Cerebellar cortex (tissue), 1 donor: ENCODE data around the gene ITGB3BP.
"Not testable (repeated sequence)": the region's sequence is repeated elsewhere in the genome, so short reads cannot be mapped to it uniquely, and the experiment has no call there.

Experiments
- DNase-seq: peaks from one replicate; pipeline ENCODE4 v3.0.0-alpha.2; 2015; ENCODE audit warnings: low spot score

ITGB3BP gene

DNA sequence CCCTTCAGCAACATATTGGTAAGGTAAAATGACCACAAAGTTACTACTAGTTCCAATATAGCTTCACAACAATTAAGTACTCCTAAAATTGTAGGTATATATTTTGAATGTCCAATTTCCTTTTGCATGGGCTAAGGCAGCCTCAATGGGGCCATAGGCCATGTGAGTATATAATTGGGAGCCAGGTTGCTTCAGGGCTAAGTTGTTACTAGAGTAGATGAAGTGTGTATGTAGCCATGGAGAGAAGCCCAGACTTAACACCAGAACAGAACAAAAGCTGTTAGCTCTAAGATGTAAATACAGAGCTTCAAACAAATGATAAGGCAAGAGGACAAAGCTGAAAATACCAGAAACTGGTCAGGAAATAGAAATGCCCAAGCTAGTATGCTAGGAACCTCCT, 16.2 kb downstream of the ITGB3BP start:
- DNase-seq: no peak

DNA sequence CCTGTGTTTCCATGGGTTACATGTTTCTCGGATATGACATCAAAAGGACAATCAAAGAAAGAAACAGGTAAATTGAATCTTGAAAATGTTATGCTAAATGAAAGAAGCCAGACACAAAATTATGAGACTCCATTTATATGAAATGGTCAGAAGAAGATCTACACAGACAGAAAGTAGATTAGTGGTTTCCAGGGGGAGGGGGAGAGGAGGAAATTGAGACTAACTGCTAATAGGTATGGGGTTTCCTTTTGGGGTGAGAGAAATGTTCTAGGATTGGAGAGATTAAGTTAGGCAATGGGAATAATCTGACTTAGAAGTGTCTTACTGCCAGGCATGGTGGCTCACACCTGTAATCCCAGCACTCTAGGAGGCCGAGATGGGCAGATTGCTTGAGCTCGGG, 21.8 kb downstream of the ITGB3BP start:
- DNase-seq: no peak

DNA sequence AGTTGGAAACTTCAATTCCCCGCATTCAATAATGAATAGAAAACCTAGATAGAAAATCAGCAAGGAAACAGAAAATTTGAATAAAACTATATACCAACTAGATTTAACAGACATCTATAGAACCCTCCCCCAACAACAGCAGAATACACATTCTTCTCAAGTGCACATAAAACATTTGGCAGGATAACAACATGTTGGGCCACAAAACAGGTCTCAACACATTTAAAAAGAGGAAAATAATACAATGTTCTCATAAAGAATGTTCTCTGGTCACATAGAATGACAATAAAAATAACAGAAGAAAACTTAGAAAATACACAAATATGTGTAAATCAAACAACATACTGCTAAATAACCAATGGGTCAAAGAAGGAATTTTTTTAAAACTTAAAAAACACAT, 24.9 kb downstream of the ITGB3BP start:
- DNase-seq: no peak

DNA sequence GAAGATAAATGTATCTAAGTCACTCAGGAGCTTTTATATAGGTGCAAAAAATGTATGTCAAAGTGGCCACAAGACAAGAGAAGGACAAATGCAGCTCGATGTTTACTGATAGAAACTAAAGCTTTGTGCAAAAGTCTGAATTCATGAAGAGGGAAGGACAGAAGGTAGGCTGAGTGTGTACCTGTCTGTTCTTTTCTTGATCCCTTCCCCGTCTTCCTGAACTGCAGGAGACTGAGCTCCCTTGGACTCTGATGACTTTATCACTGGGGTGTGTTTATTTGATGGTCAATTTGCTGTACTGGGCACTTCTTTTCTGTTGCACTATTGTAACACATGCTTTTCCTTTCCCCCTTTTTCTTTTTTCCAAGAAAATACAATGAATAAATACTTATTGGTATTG, 25.4 kb downstream of the ITGB3BP start:
- DNase-seq: no peak

DNA sequence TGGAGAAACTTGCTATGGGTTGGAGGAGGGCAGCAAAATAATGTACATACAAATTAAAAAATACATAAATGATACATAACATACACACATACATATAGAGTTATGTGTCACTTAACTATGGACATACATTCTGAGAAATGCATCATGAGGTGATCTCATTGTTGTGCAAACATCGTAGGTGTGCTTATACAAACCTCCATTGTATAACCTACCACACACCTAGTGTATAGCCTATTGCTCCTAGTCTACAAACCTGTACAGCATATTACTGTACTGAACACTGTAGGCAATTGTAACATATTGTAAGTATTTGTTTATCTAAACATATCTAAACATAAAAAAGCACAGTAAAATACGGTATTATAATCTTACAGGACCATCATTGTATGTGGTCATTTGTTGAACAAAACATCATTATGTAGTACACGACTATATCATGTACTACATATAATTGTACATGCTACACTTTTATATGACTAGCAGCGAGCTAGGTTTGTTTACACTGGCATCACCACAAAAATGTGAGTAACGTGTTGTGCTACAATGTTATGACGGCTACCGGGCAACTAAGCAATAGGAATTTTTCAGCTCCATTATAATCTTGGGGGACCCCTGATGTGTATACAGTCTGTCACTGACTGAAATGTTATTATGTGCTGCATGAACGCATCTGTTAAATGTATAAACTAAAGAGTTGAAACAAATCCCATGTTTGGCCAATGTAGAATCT, 35.5 kb downstream of the ITGB3BP start:
- no peak for DNase-seq

DNA sequence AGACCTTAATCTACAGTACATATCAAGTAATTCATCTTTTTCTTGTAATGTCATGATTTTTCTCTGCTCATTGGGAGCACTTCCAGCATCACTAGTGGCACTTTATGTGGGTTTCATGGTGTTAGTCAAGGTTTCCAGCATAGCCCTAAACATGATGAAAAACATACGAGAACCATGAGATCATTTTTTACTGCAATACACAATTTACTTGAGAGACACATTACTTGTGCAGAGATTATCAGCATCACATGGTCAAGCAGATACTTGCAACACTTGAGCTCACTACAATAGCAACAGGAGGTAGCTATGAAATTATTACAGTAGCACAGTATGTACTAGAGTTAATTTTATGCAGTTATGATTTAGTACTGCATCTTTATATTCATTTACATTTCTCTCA, 36.4 kb downstream of the ITGB3BP start:
- DNase-seq: no peak

GRCh38 chr1:63480057-63480456, 43.0 kb downstream of the ITGB3BP start:
- no peak for DNase-seq

DNA sequence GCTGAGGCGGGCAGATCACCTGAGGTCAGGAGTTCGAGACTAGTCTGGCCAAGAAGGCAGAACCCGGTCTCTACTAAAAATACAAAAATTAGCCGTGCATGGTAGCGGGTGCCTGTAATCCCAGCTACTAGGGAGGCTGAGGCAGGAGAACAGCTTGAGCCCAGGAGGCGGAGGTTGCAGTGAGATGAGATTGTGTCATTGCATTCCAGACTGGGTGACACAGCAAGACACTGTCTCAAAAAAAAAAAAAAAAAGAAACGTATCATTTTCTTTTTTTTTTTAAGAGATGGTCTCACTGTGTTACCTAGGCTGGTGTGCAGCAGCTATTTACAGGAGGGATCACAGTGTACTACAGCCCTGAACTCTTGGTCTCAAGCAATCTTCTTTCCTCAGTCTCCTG, 47.3 kb downstream of the ITGB3BP start:
- no peak for DNase-seq

DNA sequence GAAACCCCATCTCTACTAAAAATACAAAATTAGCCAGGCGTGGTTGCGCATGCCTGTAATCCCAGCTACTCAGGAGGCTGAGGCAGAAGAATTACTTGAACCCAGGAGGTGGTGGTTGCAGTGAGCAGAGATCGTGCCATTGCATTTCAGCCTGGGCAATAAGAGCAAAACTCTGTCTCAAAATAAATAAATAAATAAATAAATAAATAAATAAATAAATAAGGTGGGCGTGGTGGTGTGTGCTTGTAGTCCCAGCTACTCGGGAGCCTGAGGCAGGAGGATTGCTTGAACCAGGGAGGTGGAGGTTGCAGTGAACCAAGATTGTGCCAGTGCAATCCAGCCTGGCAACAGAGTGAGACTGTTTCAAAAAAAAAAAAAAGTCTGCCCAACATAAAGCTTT, 54.3 kb downstream of the ITGB3BP start:
- not testable (repeated sequence) for DNase-seq

GRCh38 chr1:63466759-63467158, 56.3 kb downstream of the ITGB3BP start:
- DNase-seq: no peak

DNA sequence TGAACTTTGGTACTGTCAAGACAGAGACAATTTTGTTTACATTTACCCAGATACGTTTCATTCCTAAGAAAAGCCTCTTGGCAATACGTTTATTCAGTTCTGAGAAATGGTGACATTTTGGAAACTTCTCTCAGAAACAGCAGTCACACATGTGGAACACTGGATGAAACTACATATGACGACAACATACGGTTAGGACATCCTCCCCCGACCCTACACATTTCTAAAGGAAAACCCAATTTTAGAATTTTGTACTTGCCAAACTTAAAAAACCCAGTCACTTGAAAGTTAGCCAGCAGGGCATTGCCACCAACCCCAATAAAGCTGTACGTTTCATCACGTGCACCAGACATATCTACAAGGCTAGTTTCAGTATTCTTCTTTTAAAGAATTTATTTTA, 56.8 kb downstream of the ITGB3BP start:
- DNase-seq: no peak

DNA sequence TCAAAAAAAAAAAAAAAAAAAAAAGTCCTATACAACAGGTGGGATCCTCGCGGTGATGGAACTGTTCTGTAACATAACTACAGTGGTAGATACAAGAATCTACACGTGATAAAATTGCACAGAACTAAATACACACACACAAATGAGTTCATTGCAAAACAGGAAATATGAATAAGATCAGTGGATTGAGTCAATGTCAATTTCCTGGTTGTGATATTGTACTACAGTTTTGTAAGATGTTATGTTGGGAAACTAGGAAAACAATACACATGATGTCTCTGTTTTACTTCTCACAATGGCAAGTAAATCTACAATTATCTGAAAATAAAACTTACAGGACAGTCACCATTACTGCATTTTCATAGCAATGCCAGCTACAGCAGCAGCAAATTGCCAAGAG, 59.8 kb downstream of the ITGB3BP start:
- DNase-seq: no peak

DNA sequence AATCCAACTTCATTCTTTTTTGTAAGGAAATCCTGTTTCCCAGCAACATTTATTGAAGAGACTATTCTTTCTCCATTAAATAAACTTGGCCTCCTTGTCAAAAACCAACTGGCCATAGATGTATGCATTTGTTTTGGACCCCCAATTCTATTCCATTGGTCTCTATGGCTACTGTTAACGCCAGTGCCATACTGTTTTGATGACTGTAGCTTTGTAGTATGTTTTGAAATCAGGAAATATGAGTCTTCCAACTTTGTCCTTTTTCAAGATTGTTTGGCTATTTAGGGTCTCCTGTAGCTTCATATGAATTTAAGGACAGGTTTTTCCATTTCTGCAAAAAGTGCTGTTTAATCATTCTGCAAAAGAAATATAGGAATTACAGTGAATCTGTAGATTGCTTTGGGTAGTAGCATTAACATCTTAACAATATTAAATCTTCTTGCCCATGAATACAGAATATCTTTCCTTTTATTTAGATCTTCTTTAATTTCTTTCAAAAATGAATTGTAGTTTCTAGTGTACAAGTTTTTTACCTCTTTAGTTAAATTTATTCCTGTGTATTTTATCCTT, 61.3 kb downstream of the ITGB3BP start:
- no peak for DNase-seq

- no peak for DNase-seq
Observed at GRCh38 chr1:63458750-63459149, 64.3 kb downstream of the ITGB3BP start.

DNA sequence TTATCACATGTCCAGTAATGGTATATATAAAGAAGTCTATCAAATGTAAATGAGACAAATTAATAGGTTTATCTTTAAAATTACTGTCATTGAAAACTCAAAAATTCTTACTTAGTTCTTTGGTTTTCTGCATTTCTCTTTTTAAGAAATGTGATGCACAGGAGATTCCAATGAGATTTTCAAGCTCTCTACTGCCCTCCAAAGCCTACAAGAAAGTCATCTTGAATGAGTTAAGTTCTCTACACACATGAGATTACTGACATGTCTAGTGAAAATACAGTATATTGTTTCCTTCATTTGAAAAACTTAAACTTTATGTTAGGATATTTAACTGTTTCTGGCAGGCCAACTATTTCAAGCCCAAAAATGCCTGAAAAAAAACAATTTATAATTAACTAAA, 68.8 kb downstream of the ITGB3BP start:
- peak; percentile 12 for DNase-seq

- DNase-seq: no peak
Observed at GRCh38 chr1:63453232-63453631, 69.8 kb downstream of the ITGB3BP start.

DNA sequence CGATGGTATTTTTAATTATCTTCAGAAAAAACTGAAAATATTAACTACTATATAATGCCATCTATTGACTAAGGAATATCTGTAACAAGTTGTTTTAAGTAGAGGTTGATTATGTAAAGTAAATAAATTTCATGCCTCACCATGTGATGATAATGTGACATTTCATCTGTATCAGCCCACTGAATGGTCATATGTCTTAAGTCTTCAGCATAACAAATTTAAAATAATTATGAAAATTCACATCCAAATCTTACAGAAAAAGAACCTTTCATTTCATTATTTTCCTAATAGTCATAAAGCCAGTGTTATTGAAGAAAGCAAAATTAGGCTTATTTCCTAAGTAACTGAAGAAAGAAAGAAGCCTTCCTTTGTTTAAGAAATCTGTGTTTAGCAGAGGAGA, 72.6 kb downstream of the ITGB3BP start:
- DNase-seq: no peak

GRCh38 chr1:63448731-63449246, 74.2 kb downstream of the ITGB3BP start:
- no peak for DNase-seq

DNA sequence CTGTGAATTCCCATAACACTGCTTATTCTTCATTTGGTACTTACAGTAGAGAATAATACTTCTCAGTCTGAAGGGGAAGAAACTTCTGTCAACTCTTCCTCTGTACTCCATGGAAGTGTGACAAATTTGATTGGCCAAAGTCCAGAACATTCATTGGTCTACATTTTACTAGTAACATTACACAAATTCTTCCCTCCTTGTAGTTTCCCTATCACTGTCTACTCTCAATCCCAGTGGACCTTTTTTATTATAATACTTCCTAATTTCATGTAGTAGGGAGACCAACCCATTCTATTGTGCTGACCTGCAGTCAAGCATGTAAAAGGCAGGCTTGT, 80.9 kb downstream of the ITGB3BP start:
- DNase-seq: no peak

DNA sequence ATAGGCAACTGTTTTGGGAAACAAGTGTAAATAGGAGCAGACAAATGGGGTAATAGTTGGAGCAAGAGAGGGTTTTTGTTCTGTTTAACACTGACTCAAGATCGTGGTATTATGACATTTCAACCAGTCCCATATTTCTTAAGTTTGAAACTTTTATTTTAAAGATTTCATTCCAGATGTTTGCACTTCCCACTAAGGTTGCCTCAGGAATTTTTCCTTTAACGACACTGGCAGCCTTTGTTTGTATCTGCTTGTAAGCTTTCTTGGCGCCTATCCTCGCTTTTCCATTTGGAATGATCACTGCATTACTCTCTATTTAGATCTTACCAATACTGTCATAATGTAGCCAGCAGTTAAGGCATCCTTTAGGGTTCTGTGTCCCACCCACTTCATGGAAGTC, 87.9 kb downstream of the ITGB3BP start:
- DNase-seq: no peak

DNA sequence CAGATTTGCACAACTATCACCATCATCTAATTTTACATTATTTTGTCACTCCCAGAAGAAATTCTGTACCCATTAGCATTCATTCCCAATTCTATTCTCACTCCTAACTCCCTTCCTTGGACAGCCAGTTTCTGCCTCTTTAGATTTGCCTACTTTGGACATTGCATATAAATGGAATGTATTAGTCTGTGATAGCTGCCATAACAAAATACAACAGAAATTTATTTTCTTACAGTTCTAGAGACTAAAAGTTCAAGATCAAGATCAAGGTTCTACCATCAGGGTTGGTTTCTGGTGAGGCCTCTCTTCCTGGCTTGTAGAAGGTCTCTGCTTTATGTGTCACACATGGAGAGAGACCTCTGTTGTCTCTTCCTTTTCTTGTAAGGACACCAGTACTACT, 93.7 kb downstream of the ITGB3BP start:
- DNase-seq: no peak

DNA sequence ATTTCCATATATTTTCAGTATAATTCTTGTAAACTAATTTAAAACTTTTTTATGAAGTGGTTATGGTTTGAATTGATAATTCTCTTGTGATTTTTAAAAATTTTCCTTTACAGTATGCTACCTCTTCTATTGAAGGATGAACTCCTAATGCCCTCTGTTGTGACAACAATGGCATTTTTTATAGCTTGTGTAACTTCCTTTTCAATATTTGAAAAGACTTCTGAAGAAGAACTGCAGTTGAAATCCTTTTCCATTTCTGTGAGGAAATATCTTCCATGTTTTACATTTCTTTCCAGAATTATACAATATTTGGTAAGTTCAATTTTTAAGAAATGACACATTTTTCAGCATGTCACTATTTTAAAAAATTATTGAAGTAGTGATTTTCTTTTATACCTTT, 94.2 kb downstream of the ITGB3BP start:
- DNase-seq: no peak

GRCh38 chr1:63423649-63424048, 99.4 kb downstream of the ITGB3BP start:
- DNase-seq: no peak

DNA sequence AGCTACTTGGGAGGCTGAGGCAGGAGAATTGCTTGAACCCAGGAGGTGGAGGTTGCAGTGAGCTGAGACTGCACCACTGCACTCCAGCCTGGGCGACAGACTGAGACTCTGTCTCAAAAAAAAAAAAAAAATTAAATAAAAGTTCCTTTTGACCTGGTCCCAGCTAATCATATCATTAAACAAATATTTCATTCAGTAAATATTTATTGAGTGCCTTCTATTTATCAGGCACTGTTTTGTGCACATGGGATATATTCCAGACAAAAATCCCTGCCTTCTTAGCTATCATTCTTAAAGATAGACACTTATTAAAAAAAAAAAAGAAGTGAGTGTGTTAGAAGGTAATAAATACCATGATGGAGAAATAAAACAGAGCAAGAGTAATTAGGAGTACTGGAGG, 102.3 kb downstream of the ITGB3BP start:
- DNase-seq: not testable (repeated sequence)
